TTC549 (cell line): ENCODE measurements around the gene KRTAP5-8.
"Not testable (repeated sequence)": the region's sequence is repeated elsewhere in the genome, so short reads cannot be mapped to it uniquely, and the experiment has no call there.

Experiments used
- FAIRE-seq: peaks from 2 replicates; lab custom pipeline; 2012; peaks lifted over from hg19 to GRCh38; lab: Jason Lieb, UNC

The KRTAP5-8 gene

GRCh38 chr11:71537977-71538665, at the start of gene KRTAP5-8:
TSS of gene KRTAP5-8 (plus strand) at chr11:71538025. CDS start at chr11:71538056, 31 bp downstream.
- not testable (repeated sequence) for FAIRE-seq

- FAIRE-seq, result no peak
Measured at GRCh38 chr11:71488681-71489270, 49.0 kb upstream of the KRTAP5-8 start.

GRCh38 chr11:71489311-71490043, 48.3 kb upstream of the KRTAP5-8 start:
- FAIRE-seq, result no peak

- no peak for FAIRE-seq
Measured at GRCh38 chr11:71490044-71490730, 47.6 kb upstream of the KRTAP5-8 start.

- FAIRE-seq, result no peak
Measured at GRCh38 chr11:71490731-71491390, 47.0 kb upstream of the KRTAP5-8 start.

GRCh38 chr11:71491531-71491930, 46.3 kb upstream of the KRTAP5-8 start:
- FAIRE-seq, result no peak

GRCh38 chr11:71491940-71492339, 45.9 kb upstream of the KRTAP5-8 start:
- FAIRE-seq, result no peak

- no peak for FAIRE-seq
Measured at GRCh38 chr11:71495286-71496230, 42.3 kb upstream of the KRTAP5-8 start.

- FAIRE-seq, result no peak
Measured at GRCh38 chr11:71496421-71496820, 41.4 kb upstream of the KRTAP5-8 start.

GRCh38 chr11:71498091-71498490, 39.7 kb upstream of the KRTAP5-8 start:
- no peak for FAIRE-seq

- FAIRE-seq, result no peak
Measured at GRCh38 chr11:71499125-71499524, 38.7 kb upstream of the KRTAP5-8 start.

- FAIRE-seq, result no peak
Measured at GRCh38 chr11:71499546-71499945, 38.3 kb upstream of the KRTAP5-8 start.

GRCh38 chr11:71500601-71501021, 37.2 kb upstream of the KRTAP5-8 start:
- no peak for FAIRE-seq

- FAIRE-seq, result no peak
Measured at GRCh38 chr11:71501071-71501985, 36.5 kb upstream of the KRTAP5-8 start.

- FAIRE-seq, result no peak
Measured at GRCh38 chr11:71502026-71502425, 35.8 kb upstream of the KRTAP5-8 start.

GRCh38 chr11:71502871-71503435, 34.9 kb upstream of the KRTAP5-8 start:
- FAIRE-seq, result no peak

- FAIRE-seq, result no peak
Measured at GRCh38 chr11:71504531-71504930, 33.3 kb upstream of the KRTAP5-8 start.

GRCh38 chr11:71505001-71505400, 32.8 kb upstream of the KRTAP5-8 start:
- no peak for FAIRE-seq

- no peak for FAIRE-seq
Measured at GRCh38 chr11:71505781-71506180, 32.0 kb upstream of the KRTAP5-8 start.

GRCh38 chr11:71507102-71507501, 30.7 kb upstream of the KRTAP5-8 start:
- no peak for FAIRE-seq
